HG03159 (cell line): ENCODE data around the gene STX12.
"Not testable (repeated sequence)": the region's sequence is repeated elsewhere in the genome, so short reads cannot be mapped to it uniquely, and the experiment has no call there.

Experiments
- ATAC-seq: cut with Tn5 transposase; IDR thresholded peaks from one replicate; pipeline ENCODE4 v1.9.1; 2021; ENCODE audit warnings: mild to moderate bottlenecking, moderate library complexity; ENCODE audit not compliant: unreplicated experiment

STX12 gene

DNA sequence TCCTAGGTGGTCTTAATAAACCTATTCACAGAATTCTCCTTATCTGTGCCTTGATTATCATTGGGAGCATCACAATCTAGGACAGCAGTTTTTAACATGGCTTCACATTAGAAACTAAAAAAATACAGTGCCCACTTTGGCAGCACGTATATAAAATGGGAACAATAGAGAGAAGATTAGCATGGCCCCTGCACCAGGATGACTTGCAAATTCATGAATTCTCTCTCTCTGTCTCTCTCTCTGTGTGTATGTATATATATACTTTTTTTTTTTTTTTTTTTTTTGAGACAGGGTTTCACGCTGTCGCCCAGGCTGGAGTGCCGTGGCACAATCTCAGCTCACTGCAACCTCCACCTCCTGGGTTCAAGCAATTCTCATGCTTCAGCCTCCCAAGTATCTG lies 51.4 kb downstream of the STX12 start:
- no peak for ATAC-seq

DNA sequence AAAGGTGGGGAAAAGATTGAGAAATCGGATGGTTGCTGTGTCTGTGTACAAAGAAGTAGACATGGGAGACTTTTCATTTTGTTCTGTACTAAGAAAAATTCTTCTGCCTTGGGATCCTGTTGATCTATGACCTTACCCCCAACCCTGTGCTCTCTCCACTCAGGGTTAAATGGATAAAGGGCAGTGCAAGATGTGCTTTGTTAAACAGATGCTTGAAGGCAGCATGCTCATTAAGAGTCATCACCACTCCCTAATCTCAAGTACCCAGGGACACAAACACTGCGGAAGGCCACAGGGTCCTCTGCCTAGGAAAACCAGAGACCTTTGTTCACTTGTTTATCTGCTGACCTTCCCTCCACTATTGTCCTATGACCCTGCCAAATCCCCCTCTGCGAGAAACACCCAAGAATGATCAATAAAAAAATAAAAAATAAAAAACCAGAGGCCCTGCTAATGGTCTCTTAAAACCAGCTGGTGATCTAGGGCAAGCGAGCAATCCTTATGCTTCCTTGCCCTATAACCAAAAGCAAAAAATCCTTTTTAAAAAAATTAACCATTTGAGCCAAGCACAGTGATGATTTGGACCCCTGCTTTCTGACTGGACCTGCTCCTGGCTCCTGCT lies 56.4 kb downstream of the STX12 start:
- ATAC-seq: not testable (repeated sequence)

DNA sequence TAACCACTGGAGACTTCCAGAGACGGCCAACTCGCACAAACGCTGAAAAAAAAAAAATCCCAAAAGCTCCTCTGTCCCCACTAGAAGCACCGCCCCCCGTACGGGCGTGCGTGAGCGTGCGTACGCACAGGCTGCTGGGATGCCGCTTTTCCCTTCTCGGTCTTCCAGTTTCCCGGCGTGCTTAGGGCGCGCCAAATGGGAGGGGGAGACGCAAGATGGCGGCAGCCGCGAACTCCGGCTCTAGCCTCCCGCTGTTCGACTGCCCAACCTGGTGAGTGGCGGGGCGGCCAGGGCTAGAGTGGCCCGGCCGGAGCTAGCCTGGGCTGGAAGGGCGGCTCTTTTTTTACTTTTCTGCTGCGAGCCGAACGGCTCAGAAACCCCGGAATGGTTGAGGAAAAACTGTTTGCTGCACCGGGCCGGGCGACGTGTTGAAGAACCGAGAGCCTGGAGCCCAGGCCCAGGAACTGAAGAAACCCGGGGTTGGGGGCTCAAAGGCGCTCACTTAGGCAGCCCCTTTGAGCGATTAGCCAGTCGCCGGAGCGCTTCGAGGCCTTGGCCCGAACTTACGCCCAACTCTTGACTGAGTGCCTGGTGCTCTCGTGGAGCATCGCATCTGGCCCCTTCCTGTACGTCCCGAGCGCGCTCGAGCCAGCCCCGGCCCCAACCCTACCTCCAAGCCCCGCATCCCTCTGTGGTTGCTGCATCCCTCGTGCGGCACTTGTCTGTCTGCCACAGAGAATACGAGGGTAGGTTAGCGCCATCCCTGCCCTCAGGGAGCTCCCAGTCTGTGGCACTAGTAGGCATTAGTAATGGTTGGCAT lies 57.8 kb downstream of the STX12 start, which contains the start of gene PPP1R8:
Gene PPP1R8, plus strand, starts transcription at position 162 of the 820 bp plus-strand sequence. Its CDS starts 54 bp downstream, at position 216.
- ATAC-seq: peak; percentile 88

DNA sequence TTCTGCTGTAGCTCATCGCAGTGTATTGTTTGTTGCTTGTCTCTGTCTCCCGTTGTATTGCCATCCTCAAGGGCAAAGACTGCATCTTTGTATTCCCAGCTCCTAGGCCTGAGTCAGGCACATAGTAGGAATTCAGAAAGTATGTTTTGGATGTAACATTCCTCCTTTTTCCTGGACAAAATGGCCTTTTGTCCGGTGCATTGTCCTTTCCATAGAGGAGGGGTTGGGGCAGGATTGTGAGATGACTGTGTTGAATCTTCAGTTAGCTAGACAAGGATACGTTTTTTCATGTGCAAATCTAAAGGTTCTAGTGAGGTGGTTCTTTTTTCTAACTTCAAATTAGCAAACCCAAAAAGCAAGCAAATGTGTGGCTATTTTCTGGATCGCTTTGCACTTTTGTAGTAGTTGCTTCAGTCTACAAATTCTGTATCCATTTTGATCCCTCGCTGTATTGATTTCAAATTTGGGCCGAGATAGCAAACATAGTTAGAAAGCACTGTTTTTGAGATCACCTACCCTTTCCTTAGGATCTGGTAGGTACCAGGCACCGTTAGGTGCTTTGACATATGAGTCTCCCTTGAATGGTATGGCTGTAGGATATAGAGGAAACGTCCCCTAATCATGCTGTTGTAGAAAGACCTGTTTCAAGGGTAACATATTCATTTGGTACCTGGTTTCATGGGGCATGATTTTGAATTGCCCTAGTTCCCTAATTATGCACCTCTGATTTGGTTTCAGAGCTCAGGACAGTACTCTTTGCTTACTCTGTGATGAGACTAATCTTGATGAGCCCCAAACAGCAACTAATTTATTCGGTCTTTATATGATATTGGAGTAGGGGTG lies 58.8 kb downstream of the STX12 start:
- ATAC-seq: no peak

DNA sequence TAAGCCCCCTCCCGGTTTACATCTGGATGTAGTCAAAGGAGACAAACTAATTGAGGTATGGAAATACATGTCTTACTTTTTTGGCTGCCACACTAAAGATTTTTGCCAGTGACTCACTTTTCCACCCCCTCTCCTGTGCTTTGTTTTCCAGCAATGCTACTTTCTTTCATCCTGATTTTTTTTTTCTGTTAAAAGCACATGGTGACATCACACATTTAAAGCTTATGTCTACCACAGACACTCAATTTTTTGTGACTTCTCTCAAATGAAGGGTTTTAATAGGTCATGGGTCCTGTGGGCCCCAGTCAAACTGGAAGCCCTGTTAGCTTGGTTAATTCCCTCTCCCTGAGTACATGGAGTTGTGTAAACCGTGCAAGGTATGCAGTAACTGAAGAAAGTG lies 59.7 kb downstream of the STX12 start:
- no peak for ATAC-seq

DNA sequence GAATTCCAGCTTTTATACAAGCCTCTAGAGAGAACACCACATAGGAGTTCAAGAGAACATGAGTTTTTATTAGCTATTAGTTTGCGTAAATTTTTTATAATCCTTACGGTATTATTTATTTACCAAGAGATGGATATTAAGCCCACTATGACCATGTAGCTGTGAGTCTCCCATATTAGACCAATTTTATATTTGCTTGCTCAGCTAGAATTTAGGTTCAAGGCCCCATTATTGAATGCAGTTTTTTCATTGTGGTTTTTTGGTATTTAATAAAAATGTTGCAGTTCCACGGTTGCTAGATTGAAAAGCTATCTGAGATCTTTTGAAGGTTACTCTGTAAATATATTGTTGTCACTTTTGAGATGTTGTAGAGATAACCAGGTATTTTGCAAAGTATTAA lies 60.5 kb downstream of the STX12 start:
- ATAC-seq: no peak

DNA sequence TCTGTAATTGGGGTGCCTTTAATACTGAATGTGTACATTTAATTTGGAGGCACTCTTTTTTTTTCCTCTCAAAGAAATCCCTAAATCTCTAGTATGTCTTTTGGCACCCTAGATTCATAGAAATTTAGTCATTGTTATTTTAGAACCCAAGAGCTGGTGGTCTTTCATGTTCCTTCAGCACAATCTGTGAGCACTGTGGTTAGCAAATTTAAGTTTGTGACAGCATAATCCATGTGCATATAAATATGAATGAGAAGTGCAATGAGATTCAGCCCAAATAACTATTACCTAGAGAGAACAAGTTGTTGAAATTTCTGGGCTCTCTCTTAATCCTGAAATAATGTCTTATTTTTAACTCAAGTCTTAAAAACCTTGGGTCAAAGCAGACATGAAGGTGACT lies 62.0 kb downstream of the STX12 start:
- no peak for ATAC-seq

DNA sequence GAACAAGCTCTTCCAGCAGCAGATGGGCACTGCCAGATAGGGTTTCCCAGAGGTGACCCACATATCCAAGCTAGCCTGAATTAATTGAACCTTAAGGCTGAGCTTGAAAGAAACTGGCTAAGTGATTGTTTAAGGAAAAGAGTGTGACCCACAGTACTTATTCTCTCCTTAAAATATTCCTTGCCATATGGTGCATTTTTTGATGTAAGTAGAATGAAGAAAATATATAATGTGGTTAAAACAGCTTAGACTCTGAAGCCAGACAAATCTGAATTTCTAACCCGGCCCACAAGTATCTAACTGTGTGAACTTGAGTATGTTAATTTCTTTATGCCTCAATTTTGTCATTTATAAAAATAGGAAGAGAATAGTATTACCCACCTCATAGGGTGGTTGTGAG lies 62.5 kb downstream of the STX12 start:
- ATAC-seq: no peak

DNA sequence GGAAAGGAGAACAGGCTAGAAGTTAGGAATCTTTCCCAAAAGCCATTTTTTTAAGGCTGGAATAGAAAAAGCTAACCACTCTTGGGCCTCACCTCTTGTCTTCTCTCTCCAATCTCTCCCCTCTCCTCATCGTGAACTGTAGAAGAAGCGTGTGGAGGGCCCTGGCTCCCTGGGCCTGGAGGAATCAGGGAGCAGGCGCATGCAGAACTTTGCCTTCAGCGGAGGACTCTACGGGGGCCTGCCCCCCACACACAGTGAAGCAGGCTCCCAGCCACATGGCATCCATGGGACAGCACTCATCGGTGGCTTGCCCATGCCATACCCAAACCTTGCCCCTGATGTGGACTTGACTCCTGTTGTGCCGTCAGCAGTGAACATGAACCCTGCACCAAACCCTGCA lies 76.9 kb downstream of the STX12 start:
- no peak for ATAC-seq

DNA sequence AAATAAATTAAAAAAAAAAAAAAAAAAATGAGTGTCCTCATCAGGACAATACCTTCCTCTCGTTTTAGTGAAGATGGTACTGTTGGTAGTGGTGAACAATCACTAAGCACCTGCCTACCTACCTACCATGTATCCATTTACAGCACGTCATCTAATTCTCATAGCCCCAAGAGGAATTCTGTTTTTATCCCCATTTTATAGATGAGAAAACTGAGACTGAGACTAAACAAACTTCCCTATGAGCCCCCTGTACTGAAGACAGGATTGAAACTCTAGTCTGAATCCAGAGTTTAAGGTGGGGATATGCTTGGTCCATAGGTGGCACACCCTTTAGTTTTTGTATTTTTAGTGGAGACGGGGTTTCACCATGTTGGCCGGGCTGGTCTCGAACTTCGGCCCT lies 82.1 kb downstream of the STX12 start:
- ATAC-seq: no peak

DNA sequence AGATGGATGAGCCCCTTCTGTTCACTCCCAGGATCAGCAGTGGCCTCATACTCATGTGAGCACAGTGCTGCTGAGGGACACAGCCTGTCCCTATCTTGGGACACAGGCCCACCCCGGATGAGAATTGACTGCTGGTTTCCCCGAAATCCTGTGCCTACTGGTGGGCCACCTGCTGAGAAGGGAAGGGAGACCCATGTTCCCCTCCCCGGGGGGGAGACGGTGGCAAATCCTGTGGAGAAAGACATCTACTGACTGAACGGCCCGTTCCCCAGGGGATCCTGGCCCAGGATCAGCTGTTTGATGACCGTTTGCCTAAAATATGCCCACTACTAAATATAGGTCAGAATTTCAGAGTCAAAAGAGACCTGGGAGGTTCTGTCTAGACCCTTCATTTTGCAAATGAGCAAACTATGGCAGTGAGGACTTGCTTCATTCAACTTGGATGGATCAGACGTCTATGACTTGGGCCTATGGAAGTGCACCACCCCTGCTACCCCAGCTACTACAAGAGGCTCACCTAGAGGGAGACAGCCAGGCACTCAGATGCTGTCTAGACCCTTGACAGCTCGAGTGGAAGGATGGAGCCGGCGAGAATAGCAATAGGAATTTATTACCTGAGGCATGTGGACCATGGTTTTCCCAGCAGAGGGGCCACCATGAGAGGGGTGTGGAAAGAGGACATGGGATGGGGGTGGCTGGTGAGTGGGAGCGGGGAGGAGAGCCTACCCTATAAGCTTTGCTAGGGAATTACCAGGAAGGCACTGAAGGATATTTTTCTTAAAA lies 83.7 kb downstream of the STX12 start:
- no peak for ATAC-seq

DNA sequence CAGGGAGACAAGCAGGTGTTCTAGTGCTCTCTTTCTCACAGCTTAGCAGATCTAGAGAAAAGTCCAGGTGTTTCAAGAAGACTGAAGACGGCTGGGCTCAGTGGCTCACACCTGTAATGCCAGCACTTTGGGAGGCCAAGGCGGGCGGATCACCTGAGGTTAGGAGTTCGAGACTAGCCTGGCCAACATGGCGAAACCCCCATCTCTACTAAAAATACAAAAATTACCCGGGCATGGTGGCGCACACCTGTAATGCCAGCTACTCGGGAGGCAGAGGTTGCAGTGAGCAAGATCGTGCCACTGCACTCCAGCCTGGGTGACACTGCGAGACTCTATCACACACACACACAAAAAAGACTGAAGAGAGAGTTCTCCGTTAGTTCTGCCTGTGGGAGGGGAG lies 84.5 kb downstream of the STX12 start:
- ATAC-seq: not testable (repeated sequence)

DNA sequence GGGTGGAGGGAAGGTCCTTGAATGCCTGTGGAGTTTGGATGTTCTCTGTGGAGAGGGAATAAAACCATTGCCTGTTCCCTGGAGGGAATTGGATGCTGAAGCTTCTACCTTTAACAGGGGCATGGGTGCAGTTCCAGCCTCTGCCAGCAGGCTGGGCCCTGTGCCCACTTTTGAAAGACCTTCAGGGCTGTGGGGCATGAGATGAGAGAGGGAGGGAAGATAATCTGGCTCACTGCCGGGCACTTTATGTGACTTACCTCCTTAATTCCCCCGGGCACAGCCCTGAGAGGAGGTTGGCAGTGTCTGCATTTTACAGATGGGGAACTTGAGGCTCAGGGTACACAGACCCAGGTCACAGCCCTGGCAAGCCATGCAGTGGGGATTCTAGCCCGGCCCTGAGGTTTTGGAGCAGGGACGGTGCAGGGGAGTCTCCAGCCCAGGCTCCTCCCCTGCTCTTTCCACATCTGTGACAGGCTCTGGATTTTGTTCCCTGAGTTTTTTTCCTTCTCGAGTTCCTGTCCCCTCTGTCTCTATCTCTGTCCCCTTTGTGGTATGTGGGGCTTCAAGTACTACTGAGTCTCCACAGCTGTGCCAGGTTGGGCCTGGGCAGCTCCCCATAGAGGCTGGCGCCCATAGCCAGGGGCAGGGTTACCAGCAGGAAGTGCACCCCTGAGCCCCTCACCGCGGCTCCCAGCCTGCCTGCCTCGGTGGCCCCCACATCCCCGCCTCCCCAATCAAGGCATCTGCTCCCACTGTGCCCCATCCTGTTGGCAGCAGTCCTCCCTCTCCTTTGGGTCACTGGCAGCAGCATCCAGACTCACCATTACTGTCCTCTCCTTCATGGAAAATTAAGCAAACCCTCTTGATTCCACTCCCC lies 85.3 kb downstream of the STX12 start:
- peak; percentile 75 for ATAC-seq

DNA sequence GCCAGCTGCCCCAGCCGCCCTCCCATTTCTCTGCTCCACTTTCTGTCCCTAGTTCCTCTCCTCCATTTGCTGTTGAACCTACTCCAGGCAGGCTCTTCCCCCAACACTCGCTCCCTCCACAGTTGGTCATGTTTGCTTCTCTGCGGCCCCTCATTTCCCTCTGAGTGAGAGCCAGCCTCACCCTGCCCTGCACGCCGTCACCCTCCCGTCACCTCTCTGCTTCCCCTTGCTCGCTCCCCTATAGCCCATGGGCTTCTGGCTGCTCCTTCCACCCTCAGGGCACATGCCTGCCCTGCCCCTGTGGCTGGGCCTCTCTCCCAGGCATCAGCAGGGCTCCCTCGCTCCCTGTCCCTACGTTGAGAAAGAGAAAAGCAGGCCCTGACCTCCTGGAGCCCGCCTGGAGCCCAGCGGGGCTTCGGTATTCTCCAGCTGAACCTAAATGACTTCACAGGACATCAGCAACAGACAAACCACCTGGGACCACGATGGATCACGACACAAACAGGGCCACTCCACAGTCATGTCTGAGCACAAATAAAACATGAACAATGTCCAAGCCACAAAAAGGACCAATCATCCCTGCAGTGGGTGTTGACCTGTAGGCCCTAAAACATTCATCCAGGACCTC lies 86.0 kb downstream of the STX12 start:
- ATAC-seq: no peak

DNA sequence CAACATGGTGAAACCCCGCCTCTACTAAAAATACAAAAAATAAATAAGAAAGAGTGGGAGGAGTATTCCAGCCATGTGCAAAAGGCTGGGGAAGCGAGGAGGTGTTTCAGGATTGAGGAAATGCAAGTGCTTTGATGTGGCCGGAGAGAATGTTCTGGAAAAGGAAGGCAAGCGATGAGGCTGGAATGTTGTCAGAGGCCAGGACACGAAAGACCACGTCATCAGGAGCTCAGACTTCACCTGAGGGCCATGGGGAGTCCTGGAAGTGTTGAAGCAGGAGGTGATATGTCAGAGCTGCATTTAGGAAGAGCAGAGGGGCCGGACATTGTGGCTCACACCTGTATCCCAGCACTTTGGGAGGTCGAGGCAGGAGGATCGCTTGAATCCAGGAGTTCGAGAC lies 88.4 kb downstream of the STX12 start:
- no peak for ATAC-seq

DNA sequence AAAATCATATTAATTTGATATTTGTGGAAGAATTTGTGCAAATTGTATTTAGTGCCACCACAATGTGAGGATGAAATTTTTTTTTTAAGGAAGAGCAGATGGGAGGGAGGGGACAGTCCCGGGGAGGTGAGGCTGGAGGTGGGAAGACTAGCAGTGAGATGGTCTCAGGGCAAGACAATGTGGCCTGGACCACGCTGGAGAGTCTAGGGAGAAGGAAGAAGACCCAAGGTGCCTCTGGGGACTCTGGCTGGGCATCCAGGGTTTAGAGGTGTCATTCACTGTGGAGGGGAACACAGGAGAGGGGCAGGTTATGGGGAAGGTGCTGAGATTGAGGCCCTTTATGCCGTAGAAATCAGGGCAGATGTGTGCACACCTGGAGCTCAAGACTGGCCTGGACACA lies 89.0 kb downstream of the STX12 start:
- no peak for ATAC-seq

DNA sequence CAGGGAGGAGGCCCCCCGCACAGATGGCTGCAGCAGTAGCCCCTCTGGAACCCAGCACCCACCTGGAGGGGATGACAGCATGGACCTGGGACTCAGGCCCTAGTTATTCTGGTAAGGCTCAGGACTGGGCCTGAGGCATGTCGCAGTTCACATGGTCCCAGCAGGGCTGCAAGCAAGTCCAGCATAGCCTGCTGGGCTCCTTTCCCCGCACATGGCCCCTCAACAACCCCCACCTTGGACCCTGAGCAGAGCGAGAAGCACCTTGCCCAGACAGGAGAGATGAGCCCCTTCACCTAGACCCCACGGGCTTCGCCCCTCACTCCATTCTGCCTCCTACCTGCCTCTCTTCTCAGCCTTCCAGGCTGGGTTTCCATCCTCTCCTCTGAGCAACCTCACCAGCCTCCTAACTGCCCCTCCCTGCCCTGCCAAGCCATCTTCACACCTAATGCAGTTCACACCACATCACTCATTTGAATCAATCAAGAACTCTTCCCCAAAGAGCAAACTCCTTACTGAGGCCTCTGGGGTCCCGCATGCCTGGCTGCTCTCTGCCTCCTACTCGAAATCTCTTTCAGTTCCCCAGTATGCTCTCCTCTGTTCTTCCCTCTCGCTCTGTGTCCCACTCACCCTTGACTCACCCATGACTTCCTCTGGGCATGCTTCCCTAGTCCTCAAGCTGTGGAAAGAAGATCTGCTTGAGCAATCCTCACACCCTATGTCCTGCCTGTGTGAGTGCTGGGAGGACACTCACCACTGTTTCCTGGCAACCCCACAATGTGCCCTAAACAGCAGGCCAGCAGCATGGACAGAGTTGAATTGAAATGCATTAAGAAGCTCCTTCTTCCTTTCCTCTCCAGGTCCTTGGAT lies 89.9 kb downstream of the STX12 start:
- no peak for ATAC-seq

DNA sequence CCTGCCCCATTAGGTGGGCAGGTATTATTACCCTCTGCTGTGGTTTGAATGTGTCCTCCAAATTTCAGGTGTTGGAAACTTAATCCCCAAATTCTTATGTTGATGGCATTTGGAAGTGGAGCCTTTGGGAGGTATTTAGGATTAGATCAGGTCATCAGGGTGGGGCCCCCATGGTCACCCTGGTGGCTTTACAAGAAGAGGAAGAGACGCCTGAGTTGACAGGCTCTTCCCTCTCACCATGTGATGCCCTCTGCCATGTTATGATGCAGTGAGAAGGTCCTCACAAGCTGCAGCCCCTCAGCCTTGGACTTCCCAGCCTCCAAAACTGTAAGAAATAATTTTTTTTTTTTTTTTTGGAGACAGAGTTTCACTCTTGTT lies 90.5 kb downstream of the STX12 start:
- ATAC-seq: no peak
